Karpas-422 (cell line): ENCODE data around the gene MPST. TPM values are rescaled to one million over a fixed set of nuclear protein-coding genes. Genes with fewer than 3 reads are reported as not detected.

ENCODE experiments used
- DNase-seq: peaks from one replicate; pipeline ENCODE4 v3.0.0-alpha.2; 2015
- H2AFZ ChIP-seq: fragments of 200-600 bp; sonication (generic); 2 replicates; pipeline ENCODE4 v1.6.1; 2014; ENCODE audit warnings: antibody characterized with exemption, low read length, mixed read lengths
- H3K27ac ChIP-seq: fragments of 200-600 bp; sonication (generic); 2 replicates; pipeline ENCODE4 v1.5.1; 2014; ENCODE audit warnings: mild to moderate bottlenecking, low read length, moderate library complexity
- H3K27me3 ChIP-seq: fragments of 200-600 bp; sonication (generic); 2 replicates; pipeline ENCODE4 v1.6.1; 2014; ENCODE audit warnings: low read length, mixed read lengths
- H3K36me3 ChIP-seq: fragments of 200-600 bp; sonication (generic); 2 replicates; pipeline ENCODE4 v1.6.1; 2014; ENCODE audit warnings: low read length, mixed read lengths; ENCODE audit not compliant: insufficient read depth
- H3K4me1 ChIP-seq: fragments of 200-600 bp; sonication (generic); 2 replicates; pipeline ENCODE4 v1.6.1; 2014; ENCODE audit warnings: mild to moderate bottlenecking, low read length, mixed read lengths
- H3K4me2 ChIP-seq: fragments of 200-600 bp; sonication (generic); 2 replicates; pipeline ENCODE4 v1.6.1; 2014; ENCODE audit warnings: low read length, low read depth, mild to moderate bottlenecking; ENCODE audit not compliant: poor library complexity, severe bottlenecking
- H3K4me3 ChIP-seq: fragments of 200-600 bp; sonication (generic); 2 replicates; pipeline ENCODE4 v1.5.1; 2014; ENCODE audit warnings: mild to moderate bottlenecking, antibody characterized with exemption, low read length, mixed read lengths
- H3K79me2 ChIP-seq: fragments of 200-600 bp; sonication (generic); 2 replicates; pipeline ENCODE4 v1.6.1; 2014; ENCODE audit warnings: mild to moderate bottlenecking, low read length, mixed read lengths
- H3K9ac ChIP-seq: fragments of 200-600 bp; sonication (generic); 2 replicates; pipeline ENCODE4 v1.6.0; 2014; ENCODE audit warnings: low read length
- H3K9me2 ChIP-seq: fragments of 200-600 bp; sonication (generic), shearing (Covaris generic); replicated peaks from 2 replicates; pipeline ENCODE4 v1.6.0; 2014; ENCODE audit warnings: mild to moderate bottlenecking, low read length, moderate library complexity; ENCODE audit not compliant: insufficient read depth
- H3K9me3 ChIP-seq: fragments of 300-700, 200-600 bp; sonication (generic); 2 replicates; pipeline ENCODE4 v1.6.1; 2014; ENCODE audit warnings: low read length, mixed read lengths
- H4K20me1 ChIP-seq: fragments of 200-600 bp; sonication (generic); 2 replicates; pipeline ENCODE4 v1.6.1; 2014; ENCODE audit warnings: mild to moderate bottlenecking, antibody characterized with exemption, low read length, low read depth; ENCODE audit not compliant: insufficient read depth
- total RNA-seq: library from RNA; depleted of rRNA; stranded (reverse); fragments of >200 nt; shearing (Covaris generic); gene quantifications from 2 replicates; pipeline ENCODE4 v1.2.3, GENCODE V29; 2014; ENCODE audit warnings: low replicate concordance

MPST gene
- total RNA-seq, 1 experiment from 2014 or later, result 26.1 TPM

DNA sequence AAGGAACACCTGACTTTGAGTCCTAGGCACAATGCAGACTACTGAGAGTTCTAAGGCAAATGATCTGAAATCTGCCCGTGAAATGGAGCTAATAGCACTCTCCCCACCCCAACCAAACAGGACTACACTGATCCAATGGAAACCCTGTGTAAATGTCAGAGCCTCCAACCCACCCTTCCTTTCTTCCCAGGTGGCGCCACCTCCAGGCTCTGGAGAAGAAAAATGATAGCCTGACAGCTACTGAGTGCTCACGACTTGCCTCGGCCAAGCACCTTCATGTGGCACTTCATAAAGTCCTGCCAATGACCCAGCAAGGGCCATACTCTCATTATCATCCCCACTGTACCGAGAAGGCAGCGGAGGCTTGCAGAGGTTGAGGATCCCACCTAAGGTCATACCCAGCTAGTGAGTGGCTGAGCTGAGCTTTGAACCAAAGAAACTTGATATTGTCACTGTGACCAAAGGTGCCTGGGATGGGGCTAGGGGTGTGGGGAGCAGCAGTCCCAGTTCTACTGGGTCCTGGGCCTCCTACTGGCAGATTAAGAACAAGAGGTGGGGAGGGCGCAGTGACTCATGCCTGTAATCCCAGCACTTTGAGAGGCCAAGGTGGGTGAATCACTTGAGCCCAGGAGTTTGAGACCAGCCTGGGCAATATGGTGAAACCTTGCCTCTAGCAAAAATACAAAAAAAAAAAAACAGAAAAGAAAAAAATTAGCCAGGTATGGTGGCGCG lies 20.8 kb upstream of the MPST start:
- H4K20me1 ChIP-seq, result no peaks in the 10 kb centered on the region
- H3K9me3 ChIP-seq, result no peaks in the 10 kb centered on the region
- H3K27me3 ChIP-seq, result no peaks in the 10 kb centered on the region
- no peak overlapping the region for H3K27ac ChIP-seq
- no peaks in the 10 kb centered on the region for H3K4me1 ChIP-seq
- H3K9me2 ChIP-seq, result no peaks in the 10 kb centered on the region
- no peak for DNase-seq
- H3K4me2 ChIP-seq, result no peak overlapping the region
- H3K79me2 ChIP-seq, result no peaks in the 10 kb centered on the region
- no peak overlapping the region for H2AFZ ChIP-seq
- no peak overlapping the region for H3K4me3 ChIP-seq
- no peak overlapping the region for H3K9ac ChIP-seq
- H3K36me3 ChIP-seq, result no peaks in the 10 kb centered on the region

DNA sequence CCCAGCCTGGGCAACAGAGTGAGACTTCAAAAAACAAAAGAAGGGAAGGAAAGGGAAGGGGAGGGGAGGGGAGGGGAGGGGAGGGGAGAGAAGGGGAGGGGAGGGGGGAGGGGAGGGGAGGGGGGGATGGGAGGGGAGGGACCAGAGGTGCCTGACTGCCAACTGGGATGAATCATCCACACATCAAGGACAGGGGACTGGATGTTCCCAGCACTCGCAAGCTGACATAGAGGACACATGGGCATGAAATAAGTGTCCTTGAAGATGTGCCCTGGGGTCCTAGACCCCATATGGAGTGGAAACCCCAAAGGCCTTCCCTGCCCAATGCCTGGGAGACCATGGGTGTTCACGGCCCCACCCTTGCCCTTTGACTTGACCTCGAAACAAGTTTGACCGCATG lies 20.1 kb upstream of the MPST start:
- H2AFZ ChIP-seq, result no peak overlapping the region
- DNase-seq, result no peak
- no peaks in the 10 kb centered on the region for H3K4me1 ChIP-seq
- no peaks in the 10 kb centered on the region for H3K27me3 ChIP-seq
- H3K4me2 ChIP-seq, result no peak overlapping the region
- H3K36me3 ChIP-seq, result no peaks in the 10 kb centered on the region
- no peaks in the 10 kb centered on the region for H4K20me1 ChIP-seq
- no peaks in the 10 kb centered on the region for H3K9me2 ChIP-seq
- H3K9ac ChIP-seq, result no peak overlapping the region
- no peaks in the 10 kb centered on the region for H3K9me3 ChIP-seq
- no peaks in the 10 kb centered on the region for H3K79me2 ChIP-seq
- H3K4me3 ChIP-seq, result no peak overlapping the region
- no peak overlapping the region for H3K27ac ChIP-seq

DNA sequence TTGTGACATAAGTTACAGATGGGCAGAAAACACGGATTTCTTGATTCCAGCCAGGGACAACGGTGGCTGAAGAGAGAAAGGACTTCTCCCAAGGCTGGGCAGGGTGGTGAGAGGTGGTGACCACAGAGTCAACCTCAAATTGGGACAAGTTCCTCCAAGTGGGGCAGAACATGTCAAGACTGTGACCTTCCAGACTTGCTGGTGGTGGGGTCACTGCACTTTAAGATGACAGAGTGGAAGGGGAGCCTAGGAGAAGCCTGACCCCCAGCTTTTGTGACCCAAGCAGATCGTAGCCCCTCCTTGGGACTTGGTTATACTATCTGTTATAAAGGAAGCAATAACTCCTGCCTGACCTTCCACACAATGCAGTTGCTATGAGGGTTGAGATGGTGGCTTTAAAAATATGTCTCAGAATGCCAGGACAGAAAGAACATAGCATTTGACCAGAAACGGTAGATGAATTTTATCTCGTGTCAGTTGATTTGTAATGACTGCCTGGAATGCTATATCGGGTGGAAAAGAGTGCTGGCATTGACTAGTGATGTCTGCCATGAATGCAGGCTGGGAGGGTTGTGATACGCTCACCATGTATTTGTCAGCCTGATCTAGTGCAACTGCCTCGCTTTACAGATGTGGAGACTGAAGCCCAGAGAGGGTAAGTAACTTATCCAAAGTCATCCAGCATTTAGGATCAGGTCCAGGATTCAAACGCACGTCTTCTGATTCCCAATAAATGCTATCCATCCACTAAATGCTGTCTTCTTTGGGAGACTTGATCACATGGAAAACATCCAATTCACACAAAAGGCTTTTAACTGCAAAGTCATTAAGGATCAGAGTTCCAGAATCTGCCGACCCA lies 18.6 kb upstream of the MPST start:
- DNase-seq, result no peak
- Histone ChIP-seq H3K27ac (no peak overlapping the region), H3K27me3 (no peaks in the 10 kb centered on the region), H3K4me2 (no peak overlapping the region), H2AFZ (no peak overlapping the region), H3K4me1 (no peaks in the 10 kb centered on the region), H3K9me2 (no peaks in the 10 kb centered on the region), H3K9ac (no peak overlapping the region), H4K20me1 (no peaks in the 10 kb centered on the region), H3K79me2 (no peaks in the 10 kb centered on the region), H3K36me3 (no peaks in the 10 kb centered on the region), H3K9me3 (no peaks in the 10 kb centered on the region), H3K4me3 (no peak overlapping the region)

DNA sequence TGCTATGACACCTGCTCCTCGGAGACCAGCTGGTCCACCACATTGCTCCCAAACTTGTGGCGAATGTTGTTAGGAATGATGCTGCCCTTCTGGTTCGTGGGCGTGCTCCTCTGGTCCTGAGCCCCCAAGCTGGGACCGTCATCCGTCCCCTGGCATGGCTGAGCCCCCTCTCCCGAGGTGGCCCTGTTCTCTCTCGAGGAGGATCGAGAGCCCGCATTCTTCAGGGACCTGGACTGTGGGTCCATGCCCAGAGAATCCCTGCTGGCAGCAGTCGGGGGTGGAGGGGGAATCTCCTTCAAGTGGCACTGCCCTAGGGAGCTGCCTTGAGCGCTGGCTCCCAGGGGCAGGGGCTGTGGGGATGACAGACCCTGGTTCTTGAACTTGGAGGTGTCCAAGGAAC lies 17.7 kb upstream of the MPST start:
- no peak overlapping the region for H2AFZ ChIP-seq
- no peak overlapping the region for H3K4me2 ChIP-seq
- no peak overlapping the region for H3K9ac ChIP-seq
- H4K20me1 ChIP-seq, result no peaks in the 10 kb centered on the region
- H3K9me2 ChIP-seq, result no peaks in the 10 kb centered on the region
- H3K27ac ChIP-seq, result no peak overlapping the region
- H3K4me3 ChIP-seq, result no peak overlapping the region
- H3K9me3 ChIP-seq, result no peaks in the 10 kb centered on the region
- no peaks in the 10 kb centered on the region for H3K4me1 ChIP-seq
- H3K79me2 ChIP-seq, result no peaks in the 10 kb centered on the region
- no peak for DNase-seq
- 0 out of 2 replicates have a peak, but pooled peaks cover 3% of the 10 kb centered on the region for H3K27me3 ChIP-seq
- H3K36me3 ChIP-seq, result no peaks in the 10 kb centered on the region

DNA sequence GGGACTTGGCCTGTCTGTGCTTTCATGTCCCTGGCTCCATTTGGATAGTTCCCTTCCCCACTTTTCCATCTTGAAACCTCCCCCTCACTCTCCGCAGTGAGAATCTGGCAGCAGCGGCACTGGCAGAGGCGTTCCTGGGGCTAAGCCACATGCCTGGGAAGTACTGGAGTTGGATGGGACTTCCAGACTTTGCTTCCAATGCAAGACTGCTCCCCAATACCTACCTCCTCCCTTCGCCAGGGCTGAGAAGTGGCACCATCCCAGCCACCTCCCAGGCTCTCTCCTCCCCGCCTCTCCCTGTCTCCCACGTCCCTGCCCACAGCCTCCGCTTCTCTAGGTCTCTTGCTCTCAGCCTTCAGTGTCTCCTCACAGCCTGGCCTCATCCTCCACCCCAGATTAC lies 16.9 kb upstream of the MPST start:
- Histone ChIP-seq H3K27ac (no peak overlapping the region), H3K9me2 (no peaks in the 10 kb centered on the region), H3K9me3 (no peaks in the 10 kb centered on the region), H3K27me3 (0 out of 2 replicates have a peak, but pooled peaks cover 3% of the 10 kb centered on the region), H3K9ac (no peak overlapping the region), H3K36me3 (no peaks in the 10 kb centered on the region), H3K4me2 (no peak overlapping the region), H3K4me3 (no peak overlapping the region), H2AFZ (no peak overlapping the region), H3K79me2 (no peaks in the 10 kb centered on the region), H3K4me1 (no peaks in the 10 kb centered on the region), H4K20me1 (no peaks in the 10 kb centered on the region)
- DNase-seq, result no peak

DNA sequence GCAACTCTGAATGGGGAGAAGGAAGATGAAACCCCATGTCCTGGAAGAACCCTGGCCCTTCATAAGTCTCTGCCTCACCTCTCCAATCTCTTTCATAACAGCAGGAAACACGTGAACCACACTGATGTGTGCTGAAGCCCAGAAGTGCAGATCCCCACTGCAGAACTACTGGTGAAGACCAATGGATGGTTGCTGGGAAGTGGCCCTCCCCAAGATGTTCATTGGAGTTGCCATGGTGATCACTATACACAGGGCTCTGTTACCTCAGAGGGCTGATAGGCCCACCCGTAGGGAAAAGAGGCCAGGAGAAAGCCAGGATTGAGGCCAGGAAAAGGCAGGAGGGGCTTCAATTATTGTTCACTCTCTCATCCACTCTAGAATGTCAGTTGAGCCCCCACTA lies 11.9 kb upstream of the MPST start:
- H2AFZ ChIP-seq, result no peak overlapping the region
- DNase-seq, result no peak
- H3K27ac ChIP-seq, result no peak overlapping the region
- no peaks in the 10 kb centered on the region for H3K4me1 ChIP-seq
- no peak overlapping the region for H3K4me3 ChIP-seq
- no peaks in the 10 kb centered on the region for H3K9me3 ChIP-seq
- no peaks in the 10 kb centered on the region for H4K20me1 ChIP-seq
- no peaks in the 10 kb centered on the region for H3K79me2 ChIP-seq
- no peak overlapping the region for H3K9ac ChIP-seq
- 0 out of 2 replicates have a peak, but pooled peaks cover 3% of the 10 kb centered on the region for H3K27me3 ChIP-seq
- H3K4me2 ChIP-seq, result no peak overlapping the region
- no peaks in the 10 kb centered on the region for H3K36me3 ChIP-seq
- H3K9me2 ChIP-seq, result no peaks in the 10 kb centered on the region

DNA sequence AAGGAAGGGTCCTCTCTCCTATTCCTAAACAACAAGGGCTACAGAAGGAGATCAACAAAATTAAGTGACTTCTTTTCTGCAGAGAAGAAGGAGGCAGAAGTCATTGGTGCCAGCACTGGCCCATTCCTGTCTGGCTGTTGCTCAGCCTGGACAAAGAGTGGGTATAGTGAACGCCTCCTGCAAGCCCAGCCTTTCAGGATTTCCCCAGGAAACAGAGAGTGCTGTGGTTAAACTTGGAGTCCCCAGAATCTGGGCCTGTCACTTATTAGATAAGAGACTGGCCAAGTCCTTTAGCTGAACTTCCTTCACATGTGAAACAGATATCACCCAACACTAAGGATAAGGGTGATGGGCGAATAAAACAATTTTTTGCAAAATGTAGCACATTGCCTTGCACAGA lies 11.2 kb upstream of the MPST start:
- no peak overlapping the region for H3K9ac ChIP-seq
- H3K9me3 ChIP-seq, result no peaks in the 10 kb centered on the region
- no peaks in the 10 kb centered on the region for H3K4me1 ChIP-seq
- no peaks in the 10 kb centered on the region for H3K36me3 ChIP-seq
- no peak for DNase-seq
- no peak overlapping the region for H3K4me2 ChIP-seq
- H3K9me2 ChIP-seq, result no peaks in the 10 kb centered on the region
- H3K27ac ChIP-seq, result no peak overlapping the region
- no peaks in the 10 kb centered on the region for H3K79me2 ChIP-seq
- H3K4me3 ChIP-seq, result no peak overlapping the region
- no peak overlapping the region for H2AFZ ChIP-seq
- 0 out of 2 replicates have a peak, but pooled peaks cover 3% of the 10 kb centered on the region for H3K27me3 ChIP-seq
- no peaks in the 10 kb centered on the region for H4K20me1 ChIP-seq

DNA sequence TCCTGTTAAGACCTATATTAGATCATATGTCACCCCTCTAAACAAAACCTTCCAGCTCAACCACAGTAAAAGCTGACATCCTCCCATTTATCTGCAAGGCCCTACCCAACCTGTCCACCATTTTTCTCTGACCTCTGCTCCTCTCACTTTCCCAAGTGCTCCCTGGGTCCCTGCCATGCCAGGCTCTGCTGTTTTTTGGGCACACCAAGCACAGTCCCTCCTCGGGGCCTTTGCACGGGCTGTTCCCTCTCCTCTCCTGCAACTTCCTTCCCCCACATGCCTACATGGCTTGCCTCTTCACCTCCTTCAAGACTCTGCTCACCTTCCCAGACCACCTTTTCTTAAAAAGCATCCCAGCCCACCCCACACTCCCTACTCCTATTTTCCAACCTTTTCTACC lies 10.1 kb upstream of the MPST start:
- no peaks in the 10 kb centered on the region for H3K9me2 ChIP-seq
- no peaks in the 10 kb centered on the region for H3K4me1 ChIP-seq
- no peaks in the 10 kb centered on the region for H3K79me2 ChIP-seq
- no peaks in the 10 kb centered on the region for H4K20me1 ChIP-seq
- H3K4me2 ChIP-seq, result no peak overlapping the region
- no peak for DNase-seq
- H3K9ac ChIP-seq, result no peak overlapping the region
- no peak overlapping the region for H3K4me3 ChIP-seq
- no peaks in the 10 kb centered on the region for H3K9me3 ChIP-seq
- H3K27me3 ChIP-seq, result 0 out of 2 replicates have a peak, but pooled peaks cover 3% of the 10 kb centered on the region
- H3K36me3 ChIP-seq, result no peaks in the 10 kb centered on the region
- no peak overlapping the region for H3K27ac ChIP-seq
- H2AFZ ChIP-seq, result no peak overlapping the region
